Measurements from ENCODE around the gene RMDN2. TPM values are rescaled to one million over a fixed set of nuclear protein-coding genes. Genes with fewer than 3 reads are reported as not detected.
A peak's percentile ranks its signal among the peaks of the same experiment; 100 is the strongest.
"Not testable (repeated sequence)": the region's sequence is repeated elsewhere in the genome, so short reads cannot be mapped to it uniquely, and the experiment has no call there.

Gene RMDN2
- polyA plus RNA-seq, 3 donors: 10.9 to 14.9 (median 11.3) TPM

- DNase-seq: no peak
These were observed 60.2 kb downstream of the RMDN2 start for GRCh38 chr2:37985333-37985732.

GRCh38 chr2:37987098-37987775 is 62.1 kb downstream of the RMDN2 start:
- no peak for DNase-seq

- DNase-seq: peak; percentile 47
These were observed 67.5 kb downstream of the RMDN2 start for GRCh38 chr2:37992601-37993000.

GRCh38 chr2:37993143-37993542 is 68.1 kb downstream of the RMDN2 start:
- DNase-seq: no peak

- no peak for DNase-seq
These were observed 72.5 kb downstream of the RMDN2 start for GRCh38 chr2:37997629-37998028.

- no peak for DNase-seq
These were observed 75.6 kb downstream of the RMDN2 start for GRCh38 chr2:38000485-38001222.

- not testable (repeated sequence) for DNase-seq
These were observed 85.1 kb downstream of the RMDN2 start for GRCh38 chr2:38010187-38010586.

- no peak for DNase-seq
These were observed 85.9 kb downstream of the RMDN2 start for GRCh38 chr2:38010995-38011394.

GRCh38 chr2:38013158-38013752 is 88.2 kb downstream of the RMDN2 start:
- no peak for DNase-seq

- DNase-seq: no peak
These were observed 91.1 kb downstream of the RMDN2 start for GRCh38 chr2:38016219-38016618.

GRCh38 chr2:38017836-38018235 is 92.7 kb downstream of the RMDN2 start:
- DNase-seq: no peak

- DNase-seq: not testable (repeated sequence)
These were observed 95.4 kb downstream of the RMDN2 start for GRCh38 chr2:38020359-38021069.

- DNase-seq: no peak
These were observed 96.5 kb downstream of the RMDN2 start for GRCh38 chr2:38021589-38021988.

- no peak for DNase-seq
These were observed 101.8 kb downstream of the RMDN2 start for GRCh38 chr2:38026846-38027245.

GRCh38 chr2:38028829-38029228 is 103.7 kb downstream of the RMDN2 start:
- DNase-seq: no peak

GRCh38 chr2:38029512-38029911 is 104.4 kb downstream of the RMDN2 start:
- no peak for DNase-seq

GRCh38 chr2:38030635-38031355 is 105.7 kb downstream of the RMDN2 start:
- DNase-seq: peak; percentile 21

GRCh38 chr2:38032946-38033345 is 107.9 kb downstream of the RMDN2 start:
- DNase-seq: no peak

- DNase-seq: no peak
These were observed 108.6 kb downstream of the RMDN2 start for GRCh38 chr2:38033646-38034045.

GRCh38 chr2:38035968-38036367 is 110.9 kb downstream of the RMDN2 start:
- no peak for DNase-seq

- no peak for DNase-seq
These were observed 112.2 kb downstream of the RMDN2 start for GRCh38 chr2:38037325-38037724.
